ENCODE data around the gene C1orf216.
"Not testable (repeated sequence)": the region's sequence is repeated elsewhere in the genome, so short reads cannot be mapped to it uniquely, and the experiment has no call there.

Gene C1orf216

DNA sequence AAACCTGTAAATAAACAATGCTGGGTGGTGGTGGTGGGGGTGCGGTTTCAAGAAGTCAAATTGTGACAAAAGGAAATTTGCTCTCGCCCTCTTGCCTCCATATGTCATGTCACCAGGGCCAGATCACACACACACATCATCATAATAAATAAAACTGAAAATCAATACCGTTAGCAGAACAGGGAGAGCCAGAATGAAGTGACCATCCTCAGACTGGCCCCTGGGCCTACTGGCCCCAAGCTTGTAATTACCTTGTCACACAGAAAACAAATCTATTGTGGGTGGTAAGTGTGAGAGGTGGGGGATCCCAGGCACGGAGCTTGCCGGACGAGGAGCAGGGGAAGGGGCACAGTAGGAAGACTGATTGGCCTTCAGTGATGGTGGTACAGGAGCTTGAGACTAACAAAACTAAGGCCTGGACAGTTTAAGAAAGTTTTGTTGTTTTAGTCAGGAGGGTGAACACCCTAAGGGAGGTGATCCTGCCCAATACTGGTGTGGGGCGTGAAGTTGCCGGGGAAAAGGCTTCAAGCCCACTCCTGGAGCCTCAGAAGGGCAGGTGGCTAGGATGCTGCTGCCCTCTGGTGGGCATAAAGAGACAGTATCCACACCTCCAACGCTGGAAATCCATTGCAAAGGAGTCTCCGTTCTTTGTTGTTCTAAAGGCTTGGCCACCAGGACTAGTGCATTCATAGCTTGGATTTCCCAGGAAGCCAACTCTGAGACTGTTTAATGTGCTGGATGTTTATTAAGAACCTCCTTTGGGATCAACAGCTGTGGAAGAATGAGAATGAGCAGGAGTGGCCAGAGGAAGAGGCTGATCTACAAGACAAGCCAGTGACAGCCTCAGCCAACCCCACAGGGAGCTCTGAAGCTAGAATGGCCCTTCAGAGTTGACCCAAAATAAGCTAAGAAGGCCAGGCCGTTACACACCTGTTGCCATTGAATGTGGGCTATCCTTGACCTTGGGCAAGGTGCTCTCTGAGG, 8.1 kb upstream of the C1orf216 start:
- Histone ChIP-seq H3K27me3 (ENCODE audit: low read depth, low read length) (no peaks in the 10 kb centered on the region), H3K4me3 (ENCODE audit: low read depth in 1 of 2, low read length in 2 of 2) (no peak overlapping the region), H3K9me3 (ENCODE audit: control insufficient read depth in 1 of 2, low read length in 2 of 2) (no peaks in the 10 kb centered on the region), H3K4me1 (ENCODE audit: control insufficient read depth in 1 of 2, insufficient read depth in 2 of 2, low read length in 2 of 2) (no peaks in the 10 kb centered on the region), H3K36me3 (ENCODE audit: control insufficient read depth in 1 of 2, insufficient read depth in 2 of 2, low read length in 2 of 2) (no peaks in the 10 kb centered on the region), H3K27ac (ENCODE audit: low read length) (no peak overlapping the region)

DNA sequence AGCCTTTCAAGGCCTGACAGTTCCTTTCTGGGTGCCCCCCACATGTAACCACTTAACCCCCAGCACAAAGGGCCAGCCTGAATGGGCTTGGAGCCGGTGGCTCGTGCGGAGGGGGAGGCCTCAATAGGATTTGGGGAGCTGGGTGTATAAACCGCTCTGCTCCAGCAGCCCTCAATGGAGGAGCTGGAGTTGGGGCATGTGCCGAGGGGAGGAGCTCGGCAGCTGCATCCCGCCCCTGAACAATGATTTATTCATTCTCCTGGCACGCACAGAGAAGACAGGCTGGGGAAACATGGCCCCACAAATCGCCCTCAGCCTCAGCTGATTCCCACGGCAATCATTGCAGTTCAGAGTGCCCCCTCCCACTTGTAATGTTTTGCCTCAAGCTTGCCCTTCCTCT, 6.9 kb upstream of the C1orf216 start:
- Histone ChIP-seq H3K4me1 (ENCODE audit: control insufficient read depth in 1 of 2, insufficient read depth in 2 of 2, low read length in 2 of 2) (no peaks in the 10 kb centered on the region), H3K9me3 (ENCODE audit: control insufficient read depth in 1 of 2, low read length in 2 of 2) (no peaks in the 10 kb centered on the region), H3K36me3 (ENCODE audit: control insufficient read depth in 1 of 2, insufficient read depth in 2 of 2, low read length in 2 of 2) (no peaks in the 10 kb centered on the region), H3K4me3 (ENCODE audit: low read depth in 1 of 2, low read length in 2 of 2) (no peak overlapping the region), H3K27ac (ENCODE audit: low read length) (no peak overlapping the region), H3K27me3 (ENCODE audit: low read depth, low read length) (no peaks in the 10 kb centered on the region)

DNA sequence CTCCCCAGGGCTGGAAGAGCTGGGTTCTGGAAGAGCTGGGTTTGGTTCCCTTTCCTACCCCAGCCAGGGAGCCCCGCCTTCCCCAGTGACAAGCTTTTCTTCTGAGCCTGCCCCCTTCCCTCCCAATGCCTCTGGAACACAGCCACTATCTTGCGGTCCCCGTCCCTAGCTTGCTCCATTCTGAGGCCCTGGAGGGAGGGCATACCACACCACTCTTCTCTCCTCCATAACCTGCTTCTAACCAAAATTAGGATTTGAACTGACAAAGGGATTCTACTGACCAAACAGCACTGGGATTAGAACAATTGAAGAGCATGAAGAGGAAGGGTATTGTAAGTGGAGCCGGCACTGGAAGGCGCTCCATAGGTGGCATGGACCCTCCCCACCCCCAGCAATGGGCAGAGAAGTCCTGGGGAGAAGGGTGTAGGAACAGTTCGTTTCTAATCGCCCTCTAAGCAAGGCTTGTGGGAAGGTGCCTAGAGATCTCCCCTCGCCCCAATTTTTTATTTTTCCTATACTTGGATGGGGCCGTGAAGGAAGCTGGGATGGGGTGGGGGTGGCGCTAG, 690 bp downstream of the C1orf216 start:
- Histone ChIP-seq H3K27me3 (ENCODE audit: low read depth, low read length) (no peaks in the 10 kb centered on the region), H3K36me3 (ENCODE audit: control insufficient read depth in 1 of 2, insufficient read depth in 2 of 2, low read length in 2 of 2) (peaks cover 5 to 13% of the 10 kb centered on the region in 2 donors), H3K27ac (ENCODE audit: low read length) (peak overlapping the region; percentile 71), H3K9me3 (ENCODE audit: control insufficient read depth in 1 of 2, low read length in 2 of 2) (no peaks in the 10 kb centered on the region), H3K4me3 (ENCODE audit: low read depth in 1 of 2, low read length in 2 of 2) (peak overlapping the region; percentile 87 to 94), H3K4me1 (ENCODE audit: control insufficient read depth in 1 of 2, insufficient read depth in 2 of 2, low read length in 2 of 2) (peaks cover 13 to 24% of the 10 kb centered on the region in 2 donors)

DNA sequence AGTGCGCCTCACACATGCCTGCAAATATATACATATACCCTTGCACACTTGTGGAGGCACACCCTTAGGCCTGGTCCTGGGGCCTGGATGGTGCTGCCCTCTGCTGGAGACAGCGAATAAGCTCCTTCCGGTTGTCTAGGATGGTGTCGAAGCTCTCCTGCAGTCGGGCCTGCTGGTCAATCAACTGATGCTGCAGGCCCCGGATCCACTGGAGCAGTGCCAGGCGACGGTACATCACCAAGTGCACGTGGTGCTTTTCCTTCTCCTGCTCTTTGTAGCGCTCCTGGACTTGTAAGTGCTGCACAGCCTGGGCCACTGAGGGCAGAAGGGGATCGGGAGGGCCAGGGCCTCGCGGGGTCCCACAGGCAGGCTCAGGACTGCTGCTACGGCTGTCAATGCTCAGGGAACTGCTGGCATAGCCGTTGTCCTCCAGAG, 3.1 kb downstream of the C1orf216 start:
- Histone ChIP-seq H3K9me3 (ENCODE audit: control insufficient read depth in 1 of 2, low read length in 2 of 2) (no peaks in the 10 kb centered on the region), H3K36me3 (ENCODE audit: control insufficient read depth in 1 of 2, insufficient read depth in 2 of 2, low read length in 2 of 2) (peaks cover 5 to 13% of the 10 kb centered on the region in 2 donors), H3K27ac (ENCODE audit: low read length) (no peak overlapping the region), H3K4me1 (ENCODE audit: control insufficient read depth in 1 of 2, insufficient read depth in 2 of 2, low read length in 2 of 2) (peaks cover 13 to 24% of the 10 kb centered on the region in 2 donors), H3K4me3 (ENCODE audit: low read depth in 1 of 2, low read length in 2 of 2) (peak overlapping the region in 1 of 2 donors; percentile 19), H3K27me3 (ENCODE audit: low read depth, low read length) (no peaks in the 10 kb centered on the region)

- Histone ChIP-seq H3K4me1 (ENCODE audit: control insufficient read depth in 1 of 2, insufficient read depth in 2 of 2, low read length in 2 of 2) (peaks cover 13 to 24% of the 10 kb centered on the region in 2 donors), H3K36me3 (ENCODE audit: control insufficient read depth in 1 of 2, insufficient read depth in 2 of 2, low read length in 2 of 2) (peaks cover 5 to 13% of the 10 kb centered on the region in 2 donors), H3K27me3 (ENCODE audit: low read depth, low read length) (no peaks in the 10 kb centered on the region), H3K4me3 (ENCODE audit: low read depth in 1 of 2, low read length in 2 of 2) (peak overlapping the region in 1 of 2 donors; percentile 19), H3K27ac (ENCODE audit: low read length) (no peak overlapping the region), H3K9me3 (ENCODE audit: control insufficient read depth in 1 of 2, low read length in 2 of 2) (no peaks in the 10 kb centered on the region)
Observed at GRCh38 chr1:35714921-35715567, 3.6 kb downstream of the C1orf216 start.

DNA sequence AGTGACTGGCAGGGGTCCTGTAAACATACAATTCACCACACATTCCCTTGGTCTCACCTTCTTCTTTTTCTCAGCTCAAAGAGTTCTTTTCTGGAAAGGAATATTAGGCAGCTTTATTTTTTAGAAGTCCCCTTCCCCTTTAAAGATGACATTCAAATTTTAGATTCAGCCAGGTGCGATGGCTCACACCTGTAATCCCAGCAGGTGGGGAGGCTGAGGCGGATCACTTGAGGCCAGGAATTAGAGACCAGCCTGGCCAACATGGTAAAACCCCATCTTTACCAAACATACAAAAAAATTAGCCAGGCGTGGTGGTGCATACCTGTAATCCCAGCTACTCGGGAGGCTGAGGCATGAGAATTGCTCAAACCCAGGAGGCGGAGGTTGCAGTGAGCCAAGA, 7.6 kb downstream of the C1orf216 start:
- not testable (repeated sequence) for H3K4me3 ChIP-seq (ENCODE audit: low read depth in 1 of 2, low read length in 2 of 2); H3K9me3 ChIP-seq (ENCODE audit: control insufficient read depth in 1 of 2, low read length in 2 of 2); H3K27ac ChIP-seq (ENCODE audit: low read length)
- Histone ChIP-seq H3K36me3 (ENCODE audit: control insufficient read depth in 1 of 2, insufficient read depth in 2 of 2, low read length in 2 of 2) (peaks cover 5 to 13% of the 10 kb centered on the region in 2 donors), H3K4me1 (ENCODE audit: control insufficient read depth in 1 of 2, insufficient read depth in 2 of 2, low read length in 2 of 2) (peaks cover 10 to 29% of the 10 kb centered on the region in 2 donors), H3K27me3 (ENCODE audit: low read depth, low read length) (peaks cover 10% of the 10 kb centered on the region)

DNA sequence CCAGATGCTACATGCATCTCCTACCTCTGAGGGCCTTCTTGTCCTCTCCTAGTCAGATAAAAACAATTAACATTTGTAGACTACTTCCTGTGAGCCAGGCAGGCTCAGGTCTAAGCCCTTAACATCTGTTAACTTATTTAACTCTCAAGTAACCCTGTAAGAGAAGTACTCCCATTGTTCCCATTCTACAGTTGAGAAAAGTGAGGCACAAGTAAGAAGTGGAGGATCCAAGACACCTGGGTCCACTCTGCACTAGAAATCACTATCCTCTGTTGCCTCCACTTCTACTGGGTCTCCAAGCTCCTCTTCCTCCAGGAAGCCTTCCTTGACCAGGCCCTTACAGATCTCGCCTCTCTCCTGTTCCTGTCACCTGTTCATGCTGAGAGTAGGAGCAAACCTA, 9.7 kb downstream of the C1orf216 start:
- peaks cover 0 to 18% of the 10 kb centered on the region in 2 donors for H3K4me1 ChIP-seq (ENCODE audit: control insufficient read depth in 1 of 2, insufficient read depth in 2 of 2, low read length in 2 of 2)
- peaks cover 0 to under 1% of the 10 kb centered on the region in 2 donors for H3K36me3 ChIP-seq (ENCODE audit: control insufficient read depth in 1 of 2, insufficient read depth in 2 of 2, low read length in 2 of 2)
- no peak overlapping the region for H3K4me3 ChIP-seq (ENCODE audit: low read depth in 1 of 2, low read length in 2 of 2)
- no peaks in the 10 kb centered on the region for H3K9me3 ChIP-seq (ENCODE audit: control insufficient read depth in 1 of 2, low read length in 2 of 2)
- H3K27me3 ChIP-seq (ENCODE audit: low read depth, low read length) = peaks cover 10% of the 10 kb centered on the region
- H3K27ac ChIP-seq (ENCODE audit: low read length) = no peak overlapping the region

- peaks cover 0 to 18% of the 10 kb centered on the region in 2 donors for H3K4me1 ChIP-seq (ENCODE audit: control insufficient read depth in 1 of 2, insufficient read depth in 2 of 2, low read length in 2 of 2)
- no peaks in the 10 kb centered on the region for H3K36me3 ChIP-seq (ENCODE audit: control insufficient read depth in 1 of 2, insufficient read depth in 2 of 2, low read length in 2 of 2)
- no peak overlapping the region for H3K27ac ChIP-seq (ENCODE audit: low read length)
- peaks cover 10% of the 10 kb centered on the region for H3K27me3 ChIP-seq (ENCODE audit: low read depth, low read length)
- peak overlapping the region; percentile 44 to 69 for H3K4me3 ChIP-seq (ENCODE audit: low read depth in 1 of 2, low read length in 2 of 2)
- H3K9me3 ChIP-seq (ENCODE audit: control insufficient read depth in 1 of 2, low read length in 2 of 2) = no peaks in the 10 kb centered on the region
Observed at GRCh38 chr1:35708441-35708921, 10.2 kb downstream of the C1orf216 start.

DNA sequence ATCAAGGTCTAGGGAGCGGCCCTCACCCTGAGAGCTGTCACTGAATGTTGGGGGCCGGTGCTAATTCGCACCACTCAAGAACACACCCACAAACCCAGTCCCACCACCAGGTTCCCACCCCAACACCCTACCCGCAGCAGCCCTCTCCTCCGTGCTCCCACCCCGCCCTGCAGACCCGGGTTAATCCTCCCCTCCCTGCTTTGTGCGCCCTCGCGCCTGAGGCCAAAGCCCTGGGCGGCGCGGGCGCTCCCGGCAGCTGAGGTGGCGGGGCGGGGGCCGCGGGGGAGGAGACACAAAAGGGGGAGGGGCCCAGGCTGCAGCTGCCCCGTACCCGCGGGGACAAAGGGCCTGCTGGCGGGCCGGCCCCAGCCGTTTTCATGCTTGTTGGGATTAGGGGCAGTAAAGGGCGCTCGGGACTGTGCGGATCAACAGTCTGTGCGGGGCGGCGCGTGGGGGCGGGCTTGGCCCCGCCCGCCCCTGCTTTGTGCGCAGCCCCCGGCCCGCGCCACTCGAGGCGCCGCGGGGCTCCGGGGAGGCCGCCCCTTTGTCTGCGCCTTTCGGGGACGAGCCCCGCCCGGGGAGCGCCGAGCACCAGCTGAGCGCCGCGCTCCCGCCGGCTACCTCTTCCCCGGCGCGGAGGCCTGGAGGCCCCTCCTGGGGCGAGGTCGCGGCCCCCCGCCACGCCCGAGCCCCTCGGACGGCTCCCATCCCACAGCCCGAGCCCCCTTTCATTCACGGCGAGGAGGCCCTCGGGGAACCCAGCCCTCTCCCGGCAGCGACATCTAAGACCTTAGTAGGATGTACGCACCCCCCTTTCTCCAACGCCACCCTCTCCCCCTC, 10.9 kb downstream of the C1orf216 start:
- Histone ChIP-seq H3K9me3 (ENCODE audit: control insufficient read depth in 1 of 2, low read length in 2 of 2) (no peaks in the 10 kb centered on the region), H3K27me3 (ENCODE audit: low read depth, low read length) (peaks cover 16% of the 10 kb centered on the region), H3K4me3 (ENCODE audit: low read depth in 1 of 2, low read length in 2 of 2) (peak overlapping the region; percentile 44 to 69), H3K27ac (ENCODE audit: low read length) (no peak overlapping the region), H3K36me3 (ENCODE audit: control insufficient read depth in 1 of 2, insufficient read depth in 2 of 2, low read length in 2 of 2) (no peaks in the 10 kb centered on the region), H3K4me1 (ENCODE audit: control insufficient read depth in 1 of 2, insufficient read depth in 2 of 2, low read length in 2 of 2) (peaks cover 0 to 18% of the 10 kb centered on the region in 2 donors)

GRCh38 chr1:35706846-35707600, 11.7 kb downstream of the C1orf216 start:
- H3K4me3 ChIP-seq (ENCODE audit: low read depth in 1 of 2, low read length in 2 of 2) = peak overlapping the region in 1 of 2 donors; percentile 69

More at GRCh38 chr1:35706846-35707600, 11.7 kb downstream of the C1orf216 start:
- peaks cover 0 to 18% of the 10 kb centered on the region in 2 donors for H3K4me1 ChIP-seq (ENCODE audit: control insufficient read depth in 1 of 2, insufficient read depth in 2 of 2, low read length in 2 of 2)
- H3K27me3 ChIP-seq (ENCODE audit: low read depth, low read length) = peaks cover 20% of the 10 kb centered on the region
- H3K9me3 ChIP-seq (ENCODE audit: control insufficient read depth in 1 of 2, low read length in 2 of 2) = no peaks in the 10 kb centered on the region
- no peaks in the 10 kb centered on the region for H3K36me3 ChIP-seq (ENCODE audit: control insufficient read depth in 1 of 2, insufficient read depth in 2 of 2, low read length in 2 of 2)
- no peak overlapping the region for H3K27ac ChIP-seq (ENCODE audit: low read length)
